Non-pigmented ciliary epithelial cell (primary cell): ENCODE measurements around the gene TBC1D25.

ENCODE experiments used
- DNase-seq: peaks from one replicate; pipeline ENCODE4 v3.0.0-alpha.2; 2010; ENCODE audit warnings: low read depth

Gene TBC1D25, protein sequence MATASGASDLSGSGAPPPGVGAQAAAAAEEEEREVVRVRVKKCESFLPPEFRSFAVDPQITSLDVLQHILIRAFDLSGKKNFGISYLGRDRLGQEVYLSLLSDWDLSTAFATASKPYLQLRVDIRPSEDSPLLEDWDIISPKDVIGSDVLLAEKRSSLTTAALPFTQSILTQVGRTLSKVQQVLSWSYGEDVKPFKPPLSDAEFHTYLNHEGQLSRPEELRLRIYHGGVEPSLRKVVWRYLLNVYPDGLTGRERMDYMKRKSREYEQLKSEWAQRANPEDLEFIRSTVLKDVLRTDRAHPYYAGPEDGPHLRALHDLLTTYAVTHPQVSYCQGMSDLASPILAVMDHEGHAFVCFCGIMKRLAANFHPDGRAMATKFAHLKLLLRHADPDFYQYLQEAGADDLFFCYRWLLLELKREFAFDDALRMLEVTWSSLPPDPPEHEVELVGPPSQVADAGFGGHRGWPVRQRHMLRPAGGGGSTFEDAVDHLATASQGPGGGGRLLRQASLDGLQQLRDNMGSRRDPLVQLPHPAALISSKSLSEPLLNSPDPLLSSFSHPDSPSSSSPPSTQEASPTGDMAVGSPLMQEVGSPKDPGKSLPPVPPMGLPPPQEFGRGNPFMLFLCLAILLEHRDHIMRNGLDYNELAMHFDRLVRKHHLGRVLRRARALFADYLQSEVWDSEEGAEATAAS

DNA sequence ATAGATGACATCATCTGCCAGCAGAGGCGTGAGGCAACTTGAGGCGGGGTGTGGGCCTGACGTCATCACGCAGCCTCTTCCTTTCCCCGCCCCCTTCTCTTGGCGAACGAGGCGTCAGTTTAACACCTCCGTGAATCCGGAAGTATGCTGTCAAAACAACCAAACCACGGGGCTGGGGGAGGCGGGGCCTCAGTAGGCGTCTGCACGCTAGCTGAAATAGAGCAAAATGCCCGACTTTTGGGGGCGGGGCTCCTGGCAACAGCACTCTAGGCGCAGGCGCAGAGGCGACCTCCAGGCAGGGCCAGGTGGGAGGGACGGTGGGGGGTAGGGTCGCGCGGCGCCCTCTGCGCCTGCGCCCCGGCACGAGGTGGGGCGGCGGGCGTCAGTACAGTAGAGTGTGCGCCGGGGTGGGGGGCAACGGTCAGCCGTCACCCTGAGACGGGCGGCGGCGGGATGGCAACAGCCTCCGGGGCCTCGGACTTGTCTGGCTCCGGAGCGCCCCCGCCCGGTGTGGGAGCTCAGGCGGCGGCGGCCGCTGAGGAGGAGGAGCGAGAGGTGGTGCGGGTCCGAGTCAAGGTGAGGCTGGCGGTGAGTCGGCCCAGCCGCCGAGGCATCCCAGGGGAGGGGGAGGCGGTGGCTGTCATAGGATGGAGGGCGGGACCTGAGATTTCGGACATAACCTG, at the start of gene TBC1D25:
Gene TBC1D25, plus strand, starts transcription at position 370 of the 683 bp plus-strand sequence. Its CDS starts 84 bp downstream, at position 454.
- peak; percentile 77 for DNase-seq

DNA sequence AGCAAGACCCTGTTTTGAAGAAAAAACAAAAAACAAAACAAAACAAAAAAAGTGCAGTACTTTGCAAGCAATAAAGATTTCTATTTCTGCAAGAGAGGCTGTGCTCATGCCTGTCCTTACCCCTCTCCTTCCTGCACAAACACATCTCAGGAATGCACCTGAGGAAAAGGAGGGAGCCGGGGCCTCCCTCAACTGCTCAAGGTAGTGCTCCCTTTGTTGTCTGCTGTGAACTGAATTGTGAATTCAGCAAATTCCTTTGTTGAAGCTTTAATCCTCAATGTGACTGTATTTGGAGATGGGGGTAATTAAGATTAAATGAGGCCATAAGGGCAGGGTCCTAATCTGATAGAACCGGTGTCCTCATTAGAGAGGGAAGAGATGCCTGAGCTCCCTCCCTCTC, 49.6 kb upstream of the TBC1D25 start:
- DNase-seq, result no peak

DNA sequence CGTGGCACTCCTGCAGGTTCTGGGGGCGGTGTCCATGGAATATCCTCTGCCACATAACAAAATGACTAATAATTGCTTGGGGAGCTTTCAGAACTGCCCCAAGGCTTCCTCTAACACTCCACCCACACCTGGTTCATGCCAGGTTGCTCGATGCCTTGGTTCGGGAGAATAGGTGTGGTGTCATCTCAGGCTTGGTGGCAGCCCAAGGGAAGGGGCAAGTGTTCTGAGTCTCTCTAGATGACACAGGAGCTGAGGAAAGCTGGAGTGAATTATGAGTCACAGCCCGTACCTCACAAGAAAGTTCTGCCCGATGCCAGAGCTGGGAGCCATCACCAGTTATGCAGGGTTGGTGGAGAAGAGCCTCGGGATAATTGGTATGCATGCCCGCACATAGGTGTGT, 48.9 kb upstream of the TBC1D25 start:
- DNase-seq, result no peak

DNA sequence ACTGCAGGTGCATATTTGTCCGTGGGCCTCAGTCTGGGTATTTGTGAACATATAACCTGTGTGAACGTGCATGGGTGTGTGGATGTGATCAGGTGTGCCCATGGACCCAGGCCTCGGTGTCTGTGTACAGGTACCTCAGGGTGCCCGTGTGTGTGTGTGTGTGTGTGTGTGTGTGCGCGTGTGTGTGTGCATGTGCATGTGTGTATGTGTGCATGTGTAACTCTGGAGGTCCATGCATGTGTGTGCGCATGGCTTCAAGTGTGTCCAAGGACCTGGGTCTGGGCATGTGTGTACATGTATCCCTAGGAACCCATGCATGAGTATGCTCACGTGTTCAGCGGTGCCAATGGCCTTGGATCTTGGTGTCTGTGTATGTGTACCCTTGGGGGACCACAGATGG, 47.7 kb upstream of the TBC1D25 start:
- no peak for DNase-seq

GRCh38 chrX:48492293-48492910, 47.1 kb upstream of the TBC1D25 start:
- no peak for DNase-seq

DNA sequence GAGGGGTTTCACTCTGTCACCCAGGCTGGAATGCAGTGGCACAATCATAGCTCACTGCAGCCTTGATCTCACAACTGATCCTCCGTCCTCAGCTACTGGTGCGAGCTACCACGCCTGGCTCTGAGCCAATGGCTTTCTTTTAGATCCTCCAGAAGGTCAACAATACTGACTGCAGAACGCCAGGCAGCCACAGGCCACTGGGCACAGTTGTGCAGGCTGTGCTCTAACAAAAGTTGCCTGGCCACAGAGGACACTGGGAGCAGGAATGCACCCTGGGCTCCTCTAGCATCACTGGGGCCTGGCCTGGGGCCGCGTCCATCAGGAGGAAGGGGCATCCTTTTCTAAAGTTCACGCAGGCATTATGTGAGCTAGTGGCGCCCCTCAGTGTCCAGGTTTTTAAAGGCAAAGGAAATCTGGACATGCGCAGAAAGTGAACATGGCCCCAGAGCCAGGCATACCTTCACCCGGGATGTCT, 45.6 kb upstream of the TBC1D25 start:
- no peak for DNase-seq

- DNase-seq, result no peak
Measured at GRCh38 chrX:48496660-48497059, 42.9 kb upstream of the TBC1D25 start.

DNA sequence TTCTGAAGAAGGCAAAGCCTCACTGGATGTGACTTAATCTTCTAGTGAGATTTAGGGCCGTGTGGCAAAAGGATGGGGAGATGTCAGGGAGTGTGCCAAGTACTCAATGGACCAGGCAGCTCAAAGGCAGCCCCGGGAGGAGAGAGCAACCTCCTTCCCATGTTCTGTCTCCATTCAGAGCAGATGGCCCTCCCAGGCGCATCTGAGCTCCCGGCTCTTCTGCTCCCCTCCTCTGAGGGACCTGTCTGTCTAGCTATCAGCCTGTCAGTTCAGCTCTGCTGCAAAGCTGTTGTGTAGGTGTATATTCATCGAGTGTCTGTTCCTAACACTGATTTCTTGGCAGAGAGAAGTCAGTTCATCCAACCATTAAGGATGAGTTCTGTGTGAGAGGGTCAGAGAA, 41.6 kb upstream of the TBC1D25 start:
- DNase-seq, result no peak

DNA sequence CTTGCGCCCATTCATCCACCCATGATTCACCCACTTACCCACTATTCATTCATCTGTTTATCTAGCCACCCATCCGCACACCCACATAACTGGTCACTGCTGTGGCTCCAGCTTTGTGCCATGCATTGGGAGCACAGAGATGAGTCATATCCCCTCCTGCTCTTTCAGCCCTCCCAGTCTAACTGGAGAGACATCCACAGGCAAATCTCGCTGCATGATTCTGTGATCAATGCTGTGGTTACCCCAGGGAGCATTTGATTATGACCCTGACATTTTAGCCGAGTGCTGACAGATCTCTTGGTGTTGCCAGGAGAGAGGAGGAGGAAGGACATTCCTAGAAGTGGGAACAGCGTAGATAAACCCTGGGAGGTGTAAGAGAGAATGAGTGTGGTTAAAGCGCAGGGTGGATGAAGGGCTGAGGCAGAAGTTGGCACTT, 41.1 kb upstream of the TBC1D25 start:
- no peak for DNase-seq

GRCh38 chrX:48504261-48504660, 35.3 kb upstream of the TBC1D25 start:
- DNase-seq, result no peak

GRCh38 chrX:48505481-48505880, 34.0 kb upstream of the TBC1D25 start:
- DNase-seq, result no peak

- DNase-seq, result no peak
Measured at GRCh38 chrX:48507246-48507645, 32.3 kb upstream of the TBC1D25 start.

GRCh38 chrX:48508400-48509244, 30.9 kb upstream of the TBC1D25 start, which contains the start of gene PORCN:
Gene PORCN, plus strand, starts transcription at chrX:48508992. Its CDS starts 829 bp downstream, at chrX:48509821.
- no peak for DNase-seq

DNA sequence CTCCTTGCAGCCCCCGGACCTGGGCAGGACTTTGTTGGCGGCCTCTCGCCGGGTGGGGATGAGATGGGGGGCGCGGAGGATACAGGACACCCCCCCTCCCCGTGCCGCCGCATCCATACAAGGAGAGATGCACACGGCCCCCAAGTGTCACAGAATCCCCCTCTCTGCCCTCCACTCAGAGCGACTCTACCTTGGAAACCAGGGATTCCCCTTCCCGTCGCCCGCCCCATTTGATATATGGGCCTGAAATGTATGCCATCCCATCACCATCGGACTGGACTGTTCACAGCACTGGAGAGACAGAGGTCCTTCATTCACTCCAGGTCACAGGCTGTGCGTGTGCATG, 30.3 kb upstream of the TBC1D25 start:
- DNase-seq, result no peak

- DNase-seq, result no peak
Measured at GRCh38 chrX:48509619-48510018, 29.9 kb upstream of the TBC1D25 start.

DNA sequence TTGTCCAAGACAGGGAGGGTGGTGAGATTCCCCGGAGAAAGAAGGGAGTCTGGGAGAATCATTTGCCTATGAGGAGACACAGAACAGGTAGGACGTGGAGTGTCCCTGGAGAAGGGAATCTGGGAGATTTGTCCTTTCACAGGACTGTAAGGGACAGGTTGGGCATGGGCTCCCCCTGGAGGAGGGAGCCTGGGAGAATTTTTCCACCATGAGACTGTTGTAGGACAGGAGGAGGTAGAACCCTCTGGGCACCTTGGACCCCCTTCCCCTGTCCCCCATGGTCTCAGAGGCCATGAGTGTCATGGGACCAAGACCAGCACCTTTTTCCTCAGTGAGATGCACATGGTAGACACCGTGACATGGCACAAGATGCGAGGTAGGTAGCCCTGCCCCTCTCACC, 28.0 kb upstream of the TBC1D25 start:
- DNase-seq, result no peak

DNA sequence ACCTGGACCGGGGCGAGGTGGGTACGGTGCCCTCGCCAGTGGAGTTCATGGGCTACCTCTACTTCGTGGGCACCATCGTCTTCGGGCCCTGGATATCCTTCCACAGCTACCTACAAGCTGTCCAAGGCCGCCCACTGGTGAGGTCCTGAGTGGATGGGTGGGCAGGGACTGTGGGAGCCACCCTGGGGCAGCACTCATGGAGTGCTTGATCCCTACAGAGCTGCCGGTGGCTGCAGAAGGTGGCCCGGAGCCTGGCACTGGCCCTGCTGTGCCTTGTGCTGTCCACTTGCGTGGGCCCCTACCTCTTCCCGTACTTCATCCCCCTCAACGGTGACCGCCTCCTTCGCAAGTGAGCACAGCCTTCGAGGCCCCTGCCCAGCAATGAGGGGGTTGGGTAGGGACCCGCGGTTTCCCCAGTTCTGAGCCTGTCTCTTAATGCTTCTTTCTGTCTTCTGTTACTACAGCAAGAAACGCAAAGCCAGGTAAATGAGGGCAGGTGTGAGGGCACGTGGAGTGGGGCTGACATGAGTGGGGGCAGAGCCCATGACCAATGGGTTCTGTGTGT, 27.1 kb upstream of the TBC1D25 start:
- DNase-seq, result no peak

DNA sequence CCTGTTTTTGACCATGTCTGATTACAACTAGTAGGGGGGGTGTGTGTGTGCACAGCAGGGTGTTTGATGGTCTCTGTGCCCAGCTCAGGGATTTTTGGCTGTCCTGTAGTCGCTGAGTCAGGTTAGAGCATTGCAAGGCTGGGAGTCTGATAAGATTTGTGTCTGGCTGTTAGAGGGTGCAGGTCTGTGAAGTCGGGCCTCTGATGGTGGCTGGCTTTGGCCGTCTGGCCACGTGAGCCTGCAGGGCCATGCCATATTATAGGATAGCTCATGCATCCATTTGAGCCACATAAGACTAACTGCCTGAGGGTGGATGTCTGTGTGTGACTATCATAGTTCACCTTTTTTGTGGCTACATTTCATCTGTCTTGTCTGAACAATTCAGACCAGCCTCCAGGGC, 25.8 kb upstream of the TBC1D25 start:
- DNase-seq, result no peak

- DNase-seq, result no peak
Measured at GRCh38 chrX:48514126-48514806, 25.2 kb upstream of the TBC1D25 start.

- DNase-seq, result no peak
Measured at GRCh38 chrX:48514868-48515460, 24.6 kb upstream of the TBC1D25 start.
